Fibroblast of skin of left biceps (primary cell): ENCODE results near the gene CIDEB.
"Not testable (repeated sequence)": the region's sequence is repeated elsewhere in the genome, so short reads cannot be mapped to it uniquely, and the experiment has no call there.

Experiments
- DNase-seq, 2 experiments: peaks; one replicate each; pipeline ENCODE4 v3.0.0-alpha.2; 2013; ENCODE audit warnings: low read depth in 2 of 2

The CIDEB gene

GRCh38 chr14:24332268-24332993, 24.7 kb upstream of the CIDEB start:
- DNase-seq: no peak

- DNase-seq: no peak
Measured at GRCh38 chr14:24331731-24332267, 24.0 kb upstream of the CIDEB start.

- no peak for DNase-seq
Measured at GRCh38 chr14:24330973-24331674, 23.3 kb upstream of the CIDEB start.

- DNase-seq: no peak
Measured at GRCh38 chr14:24329736-24330135, 22.0 kb upstream of the CIDEB start.

GRCh38 chr14:24329073-24329663, 21.4 kb upstream of the CIDEB start:
- DNase-seq: no peak

GRCh38 chr14:24327914-24328313, 20.1 kb upstream of the CIDEB start:
- not testable (repeated sequence) for DNase-seq

GRCh38 chr14:24327303-24327702, 19.5 kb upstream of the CIDEB start:
- no peak for DNase-seq

- DNase-seq: no peak
Measured at GRCh38 chr14:24325963-24326362, 18.2 kb upstream of the CIDEB start.

- no peak for DNase-seq
Measured at GRCh38 chr14:24325041-24325530, 17.3 kb upstream of the CIDEB start.

GRCh38 chr14:24324024-24324423, 16.2 kb upstream of the CIDEB start:
- no peak for DNase-seq

GRCh38 chr14:24323341-24323740, 15.6 kb upstream of the CIDEB start:
- DNase-seq: no peak

GRCh38 chr14:24322672-24323071, 14.9 kb upstream of the CIDEB start:
- no peak for DNase-seq

- DNase-seq: no peak
Measured at GRCh38 chr14:24321212-24321975, 13.6 kb upstream of the CIDEB start.

GRCh38 chr14:24317141-24317928, 9.6 kb upstream of the CIDEB start:
- DNase-seq: no peak

- DNase-seq: no peak
Measured at GRCh38 chr14:24316597-24316950, 8.8 kb upstream of the CIDEB start.

GRCh38 chr14:24315807-24316596, 8.2 kb upstream of the CIDEB start:
- no peak for DNase-seq

GRCh38 chr14:24315243-24315806, 7.5 kb upstream of the CIDEB start:
- no peak for DNase-seq

- DNase-seq: no peak
Measured at GRCh38 chr14:24314377-24315193, 6.8 kb upstream of the CIDEB start.

- DNase-seq: no peak
Measured at GRCh38 chr14:24313913-24314312, 6.1 kb upstream of the CIDEB start.
